GM19099 (cell line): Measurements from ENCODE around the gene GRAMD1A.

ENCODE experiments used
- POLR2A ChIP-seq: IDR thresholded peaks from 3 replicates; pipeline ENCODE4 v1.6.1; 2011; ENCODE audit warnings: low read depth; ENCODE audit not compliant: insufficient read length; ENCODE audit errors: extremely low read depth

Gene GRAMD1A

GRCh38 chr19:34974646-34975045 lies 25.5 kb upstream of the GRAMD1A start:
- no peak for TF ChIP-seq POLR2A

GRCh38 chr19:34975056-34975455 lies 25.1 kb upstream of the GRAMD1A start:
- no peak for TF ChIP-seq POLR2A

- TF ChIP-seq POLR2A, result no peak
Observed at GRCh38 chr19:34976611-34977010, 23.5 kb upstream of the GRAMD1A start.

DNA sequence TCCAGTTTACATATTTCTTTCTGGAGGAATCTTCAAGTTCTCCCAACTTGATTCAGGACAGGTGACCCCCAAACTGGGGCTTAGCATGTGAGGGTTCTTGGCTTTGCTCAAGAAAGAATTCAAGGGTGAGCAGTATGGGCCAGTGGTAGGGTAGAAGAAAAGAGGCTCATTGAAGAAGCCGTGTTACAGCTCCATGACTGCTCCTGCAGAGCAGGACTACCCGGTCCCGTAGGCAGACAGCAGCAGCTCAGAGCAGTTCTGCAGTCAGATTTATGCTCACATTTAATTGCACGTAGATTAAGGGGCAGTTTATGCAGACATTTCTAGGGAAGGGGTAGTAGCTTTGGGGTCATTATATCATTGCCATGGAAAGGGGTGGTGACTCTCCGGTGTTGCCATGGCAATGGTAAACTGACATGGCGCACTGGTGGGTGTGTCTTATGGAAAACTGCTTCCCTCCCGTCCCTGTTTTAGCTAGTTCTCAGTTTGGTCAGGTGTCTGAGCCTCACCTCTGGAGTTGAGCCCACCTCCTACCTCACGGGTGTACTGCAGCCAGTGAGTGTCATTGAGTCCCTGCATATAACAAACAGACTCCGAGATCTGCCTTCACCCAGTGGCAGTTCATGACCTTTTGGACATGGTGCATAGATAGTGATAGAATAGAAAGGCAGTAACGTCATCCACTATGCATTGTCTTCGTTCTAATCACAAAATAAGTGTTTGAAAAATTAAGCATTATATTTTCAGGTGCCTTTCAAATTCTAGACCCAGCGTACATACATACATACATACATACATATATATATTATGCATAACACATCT lies 20.1 kb upstream of the GRAMD1A start:
- TF ChIP-seq POLR2A, result no peak

DNA sequence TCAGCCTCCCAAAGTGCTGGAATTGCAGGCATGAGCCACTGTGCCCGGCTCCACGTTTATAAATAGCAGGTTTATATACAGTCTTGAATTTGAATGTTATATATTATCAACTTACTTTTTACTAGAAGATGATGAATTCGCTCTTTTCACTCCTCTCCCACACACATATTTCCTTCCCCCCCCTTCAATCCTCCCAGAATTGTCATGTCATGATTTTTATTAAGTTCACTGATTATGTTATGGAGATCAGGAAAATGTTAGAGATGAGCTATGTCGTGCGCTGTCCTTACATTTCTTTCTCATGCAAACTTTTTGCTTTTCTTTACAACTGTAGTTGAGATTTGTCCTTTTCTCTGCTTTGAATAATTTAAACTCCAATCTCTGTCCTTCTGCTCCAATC lies 17.8 kb upstream of the GRAMD1A start:
- no peak for TF ChIP-seq POLR2A

GRCh38 chr19:34983786-34984185 lies 16.3 kb upstream of the GRAMD1A start:
- TF ChIP-seq POLR2A, result no peak

GRCh38 chr19:34984287-34984686 lies 15.8 kb upstream of the GRAMD1A start:
- TF ChIP-seq POLR2A, result no peak

DNA sequence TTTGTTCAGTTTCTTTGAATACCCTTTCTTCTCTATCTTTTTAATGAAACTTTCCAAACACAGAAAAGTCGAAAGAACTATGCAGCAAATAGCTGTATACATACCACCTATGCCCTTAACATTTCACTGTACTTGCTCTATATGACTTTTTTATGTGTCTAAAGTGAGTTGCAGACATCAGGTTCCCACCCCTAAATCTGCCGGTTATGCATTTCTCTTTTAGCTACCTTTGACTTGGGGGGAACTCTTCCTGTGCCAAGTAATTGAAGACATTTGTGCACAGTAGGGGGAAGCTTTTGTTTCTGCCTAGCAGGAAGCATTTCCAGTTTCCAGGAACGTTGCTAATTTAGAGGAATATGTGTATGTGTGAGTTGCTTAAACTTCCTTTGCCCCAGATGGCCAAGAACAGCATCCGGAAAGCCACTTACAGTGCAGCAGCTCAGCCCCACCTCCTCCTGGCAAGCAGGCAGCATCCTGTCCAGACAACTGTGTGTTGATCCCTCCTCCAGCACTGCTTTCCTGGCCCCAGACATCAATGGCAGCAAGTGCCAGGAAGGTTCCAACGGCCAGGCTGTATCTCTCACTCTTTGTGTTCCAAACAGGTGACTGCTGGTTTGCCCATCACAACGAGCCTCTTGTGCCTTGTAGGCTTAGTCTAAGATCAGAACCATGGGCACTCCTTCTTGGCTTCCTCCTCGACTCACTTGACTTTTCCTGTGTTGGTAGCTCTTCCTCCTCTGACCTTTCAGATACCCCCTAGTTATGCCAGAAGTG lies 14.7 kb upstream of the GRAMD1A start:
- no peak for TF ChIP-seq POLR2A

GRCh38 chr19:34988119-34988518 lies 12.0 kb upstream of the GRAMD1A start:
- no peak for TF ChIP-seq POLR2A

- TF ChIP-seq POLR2A, result no peak
Observed at GRCh38 chr19:34989298-34989697, 10.8 kb upstream of the GRAMD1A start.

GRCh38 chr19:34990578-34991192 lies 9.4 kb upstream of the GRAMD1A start:
- TF ChIP-seq POLR2A, result no peak

GRCh38 chr19:34991542-34992333 lies 8.4 kb upstream of the GRAMD1A start:
- no peak for TF ChIP-seq POLR2A

- no peak for TF ChIP-seq POLR2A
Observed at GRCh38 chr19:34994286-34994642, 5.9 kb upstream of the GRAMD1A start.

DNA sequence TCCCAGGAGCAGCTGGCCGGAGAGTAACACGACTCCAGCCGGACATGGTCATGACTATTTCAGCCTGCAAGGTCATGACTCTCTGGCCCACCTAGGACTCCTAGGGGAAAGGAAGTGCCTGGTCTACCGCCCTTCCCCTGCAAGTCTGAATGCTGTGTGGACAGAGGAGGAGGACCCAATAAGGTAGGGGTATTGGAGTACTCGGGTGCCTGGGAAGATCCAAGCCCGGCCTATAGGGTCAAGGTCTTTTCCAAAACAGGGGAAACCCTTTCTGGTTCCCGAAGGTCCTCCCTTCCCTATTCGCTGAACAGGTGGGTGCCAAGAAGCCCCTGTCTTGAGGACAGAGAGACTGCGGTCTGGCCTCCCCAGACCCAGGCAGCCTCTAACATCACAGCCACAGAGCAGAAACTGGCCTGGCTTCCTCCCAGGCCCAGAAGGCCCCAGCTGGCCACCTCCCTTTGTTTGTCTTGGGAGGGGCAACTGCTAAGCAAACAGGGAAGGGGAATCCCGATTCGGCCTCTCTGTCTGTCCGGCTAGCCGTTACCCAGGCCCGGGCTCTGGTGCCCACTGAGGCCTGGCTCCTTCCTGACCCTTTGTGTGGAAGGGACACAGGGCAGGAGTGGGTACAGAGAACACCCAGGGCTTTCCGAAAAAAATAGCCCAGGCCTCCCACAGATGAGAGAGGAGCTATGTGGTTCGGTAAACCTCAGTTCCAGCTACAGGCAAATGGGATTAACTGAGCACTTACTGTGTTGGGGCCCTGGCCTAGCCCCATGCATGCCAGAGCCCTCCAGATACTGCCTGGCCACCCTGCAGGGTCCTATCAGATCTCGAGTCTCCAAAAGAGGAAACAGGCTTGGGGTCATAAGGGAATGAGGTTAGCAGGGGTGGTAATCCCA lies 5.2 kb upstream of the GRAMD1A start:
- TF ChIP-seq POLR2A, result no peak
